ENCODE data around the gene OR9Q1. TPM values are rescaled to one million over a fixed set of nuclear protein-coding genes. Genes with fewer than 3 reads are reported as not detected.

Gene OR9Q1
- polyA plus RNA-seq, 1 donor from 2014 or later = not detected

GRCh38 chr11:58068655-58069054 lies 45.0 kb downstream of the OR9Q1 start:
- Histone ChIP-seq H3F3A (ENCODE audit: insufficient read depth, low read length, poor library complexity, severe bottlenecking) (no peaks in the 10 kb centered on the region), H3K9ac (ENCODE audit: low read length) (no peak overlapping the region), H3K36me3 (ENCODE audit: insufficient read depth, low read length) (no peaks in the 10 kb centered on the region), H3K9me3 (ENCODE audit: low read length) (no peaks in the 10 kb centered on the region), H3K27ac (ENCODE audit: low read length) (no peak overlapping the region), H3K9me2 (ENCODE audit: insufficient read depth, low read length) (no peaks in the 10 kb centered on the region), H3K4me2 (ENCODE audit: low read length) (no peak overlapping the region), H4K20me1 (ENCODE audit: insufficient read depth) (no peaks in the 10 kb centered on the region), H2AFZ (ENCODE audit: low read depth, low read length) (no peak overlapping the region), H3K4me3 (ENCODE audit: low read length) (no peak overlapping the region), H3K27me3 (ENCODE audit: insufficient read depth, low read depth, low read length) (no peaks in the 10 kb centered on the region), H3K79me2 (replicated peaks; ENCODE audit: insufficient read depth, low read length) (no peaks in the 10 kb centered on the region)
- no peak for TF ChIP-seq TAF1 (IDR thresholded peaks at IDR 0.05; ENCODE audit: low read depth)
- no peak for TF ChIP-seq EZH2 (IDR thresholded peaks at IDR 0.05; ENCODE audit: borderline replicate concordance, insufficient read depth, low read length, poor library complexity, severe bottlenecking)
- TF ChIP-seq REST (IDR thresholded peaks at IDR 0.05; ENCODE audit: borderline replicate concordance) = no peak
- no peak for TF ChIP-seq SMC3 (conservative IDR thresholded peaks at IDR 0.05; ENCODE audit: poor library complexity)
- no peak for TF ChIP-seq POLR2AphosphoS5 (IDR thresholded peaks at IDR 0.05)
- TF ChIP-seq CTCF (IDR thresholded peaks at IDR 0.05; ENCODE audit: poor library complexity, severe bottlenecking) = no peak
- no peak for TF ChIP-seq MXI1 (conservative IDR thresholded peaks at IDR 0.05; ENCODE audit: poor library complexity, severe bottlenecking)
- no peak for TF ChIP-seq EP300 (conservative IDR thresholded peaks at IDR 0.05; ENCODE audit: poor library complexity, severe bottlenecking)
- TF ChIP-seq RAD21 (conservative IDR thresholded peaks at IDR 0.05) = no peak

- H3K9me2 ChIP-seq (ENCODE audit: insufficient read depth, low read length) = no peaks in the 10 kb centered on the region
- no peaks in the 10 kb centered on the region for H3F3A ChIP-seq (ENCODE audit: insufficient read depth, low read length, poor library complexity, severe bottlenecking)
- no peak overlapping the region for H2AFZ ChIP-seq (ENCODE audit: low read depth, low read length)
These were observed 46.9 kb downstream of the OR9Q1 start for GRCh38 chr11:58070585-58070984.

More at GRCh38 chr11:58070585-58070984, 46.9 kb downstream of the OR9Q1 start:
- Histone ChIP-seq H3K9ac (ENCODE audit: low read length) (no peak overlapping the region), H3K36me3 (ENCODE audit: insufficient read depth, low read length) (no peaks in the 10 kb centered on the region), H3K79me2 (replicated peaks; ENCODE audit: insufficient read depth, low read length) (no peaks in the 10 kb centered on the region), H3K27ac (ENCODE audit: low read length) (no peak overlapping the region), H3K4me2 (ENCODE audit: low read length) (no peak overlapping the region), H3K4me3 (ENCODE audit: low read length) (no peak overlapping the region), H4K20me1 (ENCODE audit: insufficient read depth) (no peaks in the 10 kb centered on the region), H3K9me3 (ENCODE audit: low read length) (no peaks in the 10 kb centered on the region), H3K27me3 (ENCODE audit: insufficient read depth, low read depth, low read length) (no peaks in the 10 kb centered on the region)
- TF ChIP-seq MXI1 (conservative IDR thresholded peaks at IDR 0.05; ENCODE audit: poor library complexity, severe bottlenecking) = no peak
- TF ChIP-seq REST (IDR thresholded peaks at IDR 0.05; ENCODE audit: borderline replicate concordance) = no peak
- no peak for TF ChIP-seq EP300 (conservative IDR thresholded peaks at IDR 0.05; ENCODE audit: poor library complexity, severe bottlenecking)
- no peak for TF ChIP-seq CTCF (IDR thresholded peaks at IDR 0.05; ENCODE audit: poor library complexity, severe bottlenecking)
- TF ChIP-seq EZH2 (IDR thresholded peaks at IDR 0.05; ENCODE audit: borderline replicate concordance, insufficient read depth, low read length, poor library complexity, severe bottlenecking) = no peak
- TF ChIP-seq SMC3 (conservative IDR thresholded peaks at IDR 0.05; ENCODE audit: poor library complexity) = no peak
- TF ChIP-seq POLR2AphosphoS5 (IDR thresholded peaks at IDR 0.05) = no peak
- no peak for TF ChIP-seq TAF1 (IDR thresholded peaks at IDR 0.05; ENCODE audit: low read depth)
- TF ChIP-seq RAD21 (conservative IDR thresholded peaks at IDR 0.05) = no peak

Measured in neural cell (in vitro differentiated cells).